ENCODE data around the gene VSTM4. TPM values are rescaled to one million over a fixed set of nuclear protein-coding genes. Genes with fewer than 3 reads are reported as not detected.

The VSTM4 gene
- polyA plus RNA-seq, 1 donor (not counting 4 experiments of a cell fraction or from before 2014, with no cell fraction given), result not detected

GRCh38 chr10:48968036-48968435 is 147.3 kb downstream of the VSTM4 start:
- H3K79me2 ChIP-seq (ENCODE audit: control insufficient read depth, insufficient read depth, low read length), result no peaks in the 10 kb centered on the region
- no peak for TF ChIP-seq CTCF (optimal IDR thresholded peaks at IDR 0.05 in 1 of 3, IDR thresholded peaks at IDR 0.05 in 1 of 3, conservative IDR thresholded peaks at IDR 0.05 in 1 of 3; ENCODE audit: extremely low read depth in 1 of 3, insufficient read depth in 2 of 3, low read length in 3 of 3)
- TF ChIP-seq EZH2 (IDR thresholded peaks at IDR 0.05; ENCODE audit: low read length), result no peak
- H3K4me3 ChIP-seq (ENCODE audit: control insufficient read depth in 2 of 3, extremely low read depth in 1 of 3, insufficient read depth in 2 of 3, low read depth in 1 of 3, low read length in 3 of 3), result no peak overlapping the region
- FAIRE-seq, result no peak
- no peak for DNase-seq (ENCODE audit: low read depth, low spot score)
- H3K36me3 ChIP-seq (ENCODE audit: control insufficient read depth in 2 of 2, extremely low read depth in 1 of 2, insufficient read depth in 2 of 2, low read length in 2 of 2), result no peaks in the 10 kb centered on the region
- no peaks in the 10 kb centered on the region for H3K9me1 ChIP-seq (ENCODE audit: control insufficient read depth, extremely low read depth, insufficient read depth, low read length)
- H3K4me1 ChIP-seq (ENCODE audit: control insufficient read depth, extremely low read depth, insufficient read depth, low read length), result no peaks in the 10 kb centered on the region
- no peak overlapping the region for H2AFZ ChIP-seq (ENCODE audit: control insufficient read depth, low read length)
- H3K27ac ChIP-seq (ENCODE audit: control insufficient read depth, insufficient read depth, low read length), result no peak overlapping the region
- dilution Hi-C loops (cut with MboI; ENCODE audit: extremely low pct_ligation_motif_present, low sequenced_read_pairs), result no loop called here
- H3K4me2 ChIP-seq (ENCODE audit: control insufficient read depth, extremely low read depth, insufficient read depth, low read depth, low read length), result no peak overlapping the region
- H3K9ac ChIP-seq (ENCODE audit: control insufficient read depth, extremely low read depth, insufficient read depth, low read length), result no peak overlapping the region
- H3K27me3 ChIP-seq (ENCODE audit: control insufficient read depth, extremely low read depth, insufficient read depth, low read length), result no peaks in the 10 kb centered on the region
- H4K20me1 ChIP-seq (ENCODE audit: control insufficient read depth, extremely low read depth, insufficient read depth, low read length), result no peaks in the 10 kb centered on the region
- no peaks in the 10 kb centered on the region for H3K9me3 ChIP-seq (ENCODE audit: control insufficient read depth, low read depth, low read length)

GRCh38 chr10:48965460-48965859 is 149.9 kb downstream of the VSTM4 start:
- H3K4me3 ChIP-seq (ENCODE audit: control insufficient read depth in 2 of 3, extremely low read depth in 1 of 3, insufficient read depth in 2 of 3, low read depth in 1 of 3, low read length in 3 of 3), result no peak overlapping the region
- no peak for FAIRE-seq
- H2AFZ ChIP-seq (ENCODE audit: control insufficient read depth, low read length), result no peak overlapping the region
- no peaks in the 10 kb centered on the region for H3K27me3 ChIP-seq (ENCODE audit: control insufficient read depth, extremely low read depth, insufficient read depth, low read length)
- DNase-seq (ENCODE audit: low read depth, low spot score), result no peak
- H3K4me2 ChIP-seq (ENCODE audit: control insufficient read depth, extremely low read depth, insufficient read depth, low read depth, low read length), result no peak overlapping the region
- H3K27ac ChIP-seq (ENCODE audit: control insufficient read depth, insufficient read depth, low read length), result no peak overlapping the region
- H3K79me2 ChIP-seq (ENCODE audit: control insufficient read depth, insufficient read depth, low read length), result no peaks in the 10 kb centered on the region
- no peaks in the 10 kb centered on the region for H3K9me1 ChIP-seq (ENCODE audit: control insufficient read depth, extremely low read depth, insufficient read depth, low read length)
- H3K9me3 ChIP-seq (ENCODE audit: control insufficient read depth, low read depth, low read length), result no peaks in the 10 kb centered on the region
- dilution Hi-C loops (cut with MboI; ENCODE audit: extremely low pct_ligation_motif_present, low sequenced_read_pairs), result no loop called here
- no peak for TF ChIP-seq EZH2 (IDR thresholded peaks at IDR 0.05; ENCODE audit: low read length)
- TF ChIP-seq CTCF (optimal IDR thresholded peaks at IDR 0.05 in 1 of 3, IDR thresholded peaks at IDR 0.05 in 1 of 3, conservative IDR thresholded peaks at IDR 0.05 in 1 of 3; ENCODE audit: extremely low read depth in 1 of 3, insufficient read depth in 2 of 3, low read length in 3 of 3), result no peak
- H4K20me1 ChIP-seq (ENCODE audit: control insufficient read depth, extremely low read depth, insufficient read depth, low read length), result no peaks in the 10 kb centered on the region
- H3K4me1 ChIP-seq (ENCODE audit: control insufficient read depth, extremely low read depth, insufficient read depth, low read length), result no peaks in the 10 kb centered on the region
- no peaks in the 10 kb centered on the region for H3K36me3 ChIP-seq (ENCODE audit: control insufficient read depth in 2 of 2, extremely low read depth in 1 of 2, insufficient read depth in 2 of 2, low read length in 2 of 2)
- no peak overlapping the region for H3K9ac ChIP-seq (ENCODE audit: control insufficient read depth, extremely low read depth, insufficient read depth, low read length)

Small RNA genes within 50 kb of the gene (small RNA-seq; reads per million reads assigned to genes)
- gene MIR4294 (ENCODE audit: insufficient read length in 3 of 3, low read depth in 3 of 3, low replicate concordance in 1 of 3), result 0 reads per million in 3 experiments

Other genes starting within 250 kb of the VSTM4 start
- gene LRRC18, start 175.7 kb downstream of the VSTM4 start, polyA plus RNA-seq, result not detected in 3 replicates
- not detected in 3 replicates for gene FAM170B, start 18.5 kb upstream of the VSTM4 start, polyA plus RNA-seq
- not detected in 3 replicates for gene TMEM273, start 72.9 kb upstream of the VSTM4 start, polyA plus RNA-seq
- gene C10orf71, start 183.6 kb upstream of the VSTM4 start, polyA plus RNA-seq, result not detected in 3 replicates